ENCODE results near the gene BBS5. TPM values are rescaled to one million over a fixed set of nuclear protein-coding genes. Genes with fewer than 3 reads are reported as not detected.
"Not testable (repeated sequence)": the region's sequence is repeated elsewhere in the genome, so short reads cannot be mapped to it uniquely, and the experiment has no call there.

Gene BBS5
- total RNA-seq, 4 donors from 2014 or later: 1.6 to 12.3 (median 3.2) TPM

- intact Hi-C loops (cut with DNase I; ENCODE audit: low total_unique reads): no loop called here
Measured at GRCh38 chr2:169446452-169446851, 32.8 kb upstream of the BBS5 start.

GRCh38 chr2:169448316-169448715 lies 31.0 kb upstream of the BBS5 start:
- H3K4me3 ChIP-seq: no peak overlapping the region
- in situ Hi-C loops (cut with MboI; ENCODE audit: low pct_ligation_motif_present in 1 of 4, low pct_unique_long_range_greater_than_20kb in 1 of 4, low sequenced_read_pairs in 3 of 4) (no loop called here), intact Hi-C loops (cut with DNase I; ENCODE audit: low total_unique reads) (no loop called here)
- H3K27ac ChIP-seq: no peak overlapping the region
- TF ChIP-seq POLR2AphosphoS5 (IDR thresholded peaks at IDR 0.05) (no peak), POLR2A (IDR thresholded peaks at IDR 0.05) (no peak), CTCF (IDR thresholded peaks at IDR 0.05) (no peak), EP300 (IDR thresholded peaks at IDR 0.05; ENCODE audit: low read depth) (no peak)
- WGBS, 2 donors (ENCODE audit: low coverage in 1 of 2): 58 to 75% methylated on average over 3 of the region's 3 CpGs
- H3K4me1 ChIP-seq: no peaks in the 10 kb centered on the region
- no peaks in the 10 kb centered on the region for H3K9me3 ChIP-seq
- no peaks in the 10 kb centered on the region for H3K36me3 ChIP-seq
- DNase-seq: no peak
- H3K27me3 ChIP-seq: peaks cover 3% of the 10 kb centered on the region

More at GRCh38 chr2:169446452-169446851, 32.8 kb upstream of the BBS5 start:
- H3K27me3 ChIP-seq: peaks cover under 1% of the 10 kb centered on the region
- TF ChIP-seq EP300 (IDR thresholded peaks at IDR 0.05; ENCODE audit: low read depth) (no peak), POLR2A (IDR thresholded peaks at IDR 0.05) (no peak), POLR2AphosphoS5 (IDR thresholded peaks at IDR 0.05) (no peak), CTCF (IDR thresholded peaks at IDR 0.05) (no peak)
- no peaks in the 10 kb centered on the region for H3K4me1 ChIP-seq
- DNase-seq: no peak
- H3K36me3 ChIP-seq: no peaks in the 10 kb centered on the region
- H3K9me3 ChIP-seq: no peaks in the 10 kb centered on the region
- no peak overlapping the region for H3K4me3 ChIP-seq
- in situ Hi-C loops (cut with MboI; ENCODE audit: low pct_ligation_motif_present in 1 of 4, low pct_unique_long_range_greater_than_20kb in 1 of 4, low sequenced_read_pairs in 3 of 4): no loop called here
- no peak overlapping the region for H3K27ac ChIP-seq

- peaks cover 3% of the 10 kb centered on the region for H3K27me3 ChIP-seq
- DNase-seq: no peak
- in situ Hi-C loops (cut with MboI; ENCODE audit: low pct_ligation_motif_present in 1 of 4, low pct_unique_long_range_greater_than_20kb in 1 of 4, low sequenced_read_pairs in 3 of 4): no loop called here
- H3K9me3 ChIP-seq: no peaks in the 10 kb centered on the region
- H3K4me3 ChIP-seq: no peak overlapping the region
- no peak for TF ChIP-seq EP300 (IDR thresholded peaks at IDR 0.05; ENCODE audit: low read depth)
- TF ChIP-seq CTCF (IDR thresholded peaks at IDR 0.05): no peak
- TF ChIP-seq POLR2AphosphoS5 (IDR thresholded peaks at IDR 0.05): no peak
- no peak for TF ChIP-seq POLR2A (IDR thresholded peaks at IDR 0.05)
- H3K36me3 ChIP-seq: no peaks in the 10 kb centered on the region
- H3K27ac ChIP-seq: no peak overlapping the region
- 93 to 100% methylated on average over 1 of the region's 1 CpG for WGBS, 2 donors (ENCODE audit: low coverage in 1 of 2)
- intact Hi-C loops (cut with DNase I; ENCODE audit: low total_unique reads): no loop called here
- H3K4me1 ChIP-seq: no peaks in the 10 kb centered on the region
Measured at GRCh38 chr2:169448865-169449264, 30.4 kb upstream of the BBS5 start.

GRCh38 chr2:169452080-169452479 lies 27.2 kb upstream of the BBS5 start:
- DNase-seq: no peak
- no peaks in the 10 kb centered on the region for H3K36me3 ChIP-seq
- no peaks in the 10 kb centered on the region for H3K4me1 ChIP-seq
- in situ Hi-C loops (cut with MboI; ENCODE audit: low pct_ligation_motif_present in 1 of 4, low pct_unique_long_range_greater_than_20kb in 1 of 4, low sequenced_read_pairs in 3 of 4) (loop anchor here in 1 of 4 donors (25.0 kb wide), 1 partner anchor 490 kb away; no protein-coding TSS in a partner anchor), intact Hi-C loops (cut with DNase I; ENCODE audit: low total_unique reads) (no loop called here)
- no peak overlapping the region for H3K4me3 ChIP-seq
- H3K9me3 ChIP-seq: no peaks in the 10 kb centered on the region
- H3K27ac ChIP-seq: no peak overlapping the region
- no peak for TF ChIP-seq POLR2AphosphoS5 (IDR thresholded peaks at IDR 0.05)
- TF ChIP-seq CTCF (IDR thresholded peaks at IDR 0.05): peak in 3 of 5 experiments; percentile 15 to 33 (median 24)
- TF ChIP-seq EP300 (IDR thresholded peaks at IDR 0.05; ENCODE audit: low read depth): no peak
- H3K27me3 ChIP-seq: peaks cover 3% of the 10 kb centered on the region

- WGBS, 2 donors (ENCODE audit: low coverage in 1 of 2): 83% methylated on average over 8 of the region's 9 CpGs; no CpG with 5 or more reads in 1 of the 2 donors
- H3K27ac ChIP-seq; H3K9me3 ChIP-seq; H3K4me3 ChIP-seq; intact Hi-C loops (cut with DNase I; ENCODE audit: low total_unique reads); DNase-seq; H3K27me3 ChIP-seq; H3K4me1 ChIP-seq; H3K36me3 ChIP-seq: not testable (repeated sequence)
- in situ Hi-C loops (cut with MboI; ENCODE audit: low pct_ligation_motif_present in 1 of 4, low pct_unique_long_range_greater_than_20kb in 1 of 4, low sequenced_read_pairs in 3 of 4): loop anchor here in 1 of 4 donors (25.0 kb wide), 1 partner anchor 491 kb away; no protein-coding TSS in a partner anchor
Measured at GRCh38 chr2:169453044-169453443, 26.2 kb upstream of the BBS5 start.

Measured in transverse colon (tissue), 4 donors.